GM20000 (cell line): ENCODE measurements around the gene CNGA3.

Experiments used
- DNase-seq: peaks from one replicate; pipeline ENCODE4 v3.0.0; 2012; ENCODE audit warnings: low spot score
- TF ChIP-seq, protein P1 (sequence below): IDR thresholded peaks from 2 replicates; pipeline ENCODE4 v1.5.1; 2012; ENCODE audit warnings: mild to moderate bottlenecking, control low read depth; ENCODE audit errors: extremely low read depth, missing control alignments

CNGA3 gene

DNA sequence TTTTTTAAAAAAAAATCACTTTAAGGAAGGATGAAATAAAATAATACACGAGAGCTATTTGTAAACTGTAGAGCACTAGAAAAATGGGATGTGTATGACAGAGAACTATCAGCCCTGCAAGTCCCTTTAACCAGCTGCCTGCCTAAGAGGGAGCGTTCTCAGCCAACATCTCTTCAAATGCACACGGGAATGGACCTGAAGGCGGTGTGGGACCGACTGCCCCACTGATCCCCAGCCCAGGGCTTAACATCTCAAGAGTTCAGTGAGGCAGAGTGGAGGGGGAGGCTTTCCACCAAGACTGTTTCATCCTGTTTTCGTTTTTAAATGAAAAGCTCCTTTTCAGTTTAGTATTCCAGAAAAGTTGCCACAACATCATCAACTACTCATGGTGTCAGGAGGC is 100.6 kb downstream of the CNGA3 start:
- no peak for DNase-seq
- TF ChIP-seq, protein P1, sequence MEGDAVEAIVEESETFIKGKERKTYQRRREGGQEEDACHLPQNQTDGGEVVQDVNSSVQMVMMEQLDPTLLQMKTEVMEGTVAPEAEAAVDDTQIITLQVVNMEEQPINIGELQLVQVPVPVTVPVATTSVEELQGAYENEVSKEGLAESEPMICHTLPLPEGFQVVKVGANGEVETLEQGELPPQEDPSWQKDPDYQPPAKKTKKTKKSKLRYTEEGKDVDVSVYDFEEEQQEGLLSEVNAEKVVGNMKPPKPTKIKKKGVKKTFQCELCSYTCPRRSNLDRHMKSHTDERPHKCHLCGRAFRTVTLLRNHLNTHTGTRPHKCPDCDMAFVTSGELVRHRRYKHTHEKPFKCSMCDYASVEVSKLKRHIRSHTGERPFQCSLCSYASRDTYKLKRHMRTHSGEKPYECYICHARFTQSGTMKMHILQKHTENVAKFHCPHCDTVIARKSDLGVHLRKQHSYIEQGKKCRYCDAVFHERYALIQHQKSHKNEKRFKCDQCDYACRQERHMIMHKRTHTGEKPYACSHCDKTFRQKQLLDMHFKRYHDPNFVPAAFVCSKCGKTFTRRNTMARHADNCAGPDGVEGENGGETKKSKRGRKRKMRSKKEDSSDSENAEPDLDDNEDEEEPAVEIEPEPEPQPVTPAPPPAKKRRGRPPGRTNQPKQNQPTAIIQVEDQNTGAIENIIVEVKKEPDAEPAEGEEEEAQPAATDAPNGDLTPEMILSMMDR, result no peak
